CD14-positive monocyte (primary cell): ENCODE results near the gene SLU7. TPM values are rescaled to one million over a fixed set of nuclear protein-coding genes. Genes with fewer than 3 reads are reported as not detected.

Experiments used
- DNase-seq, 3 donors: peaks; one replicate each; pipeline ENCODE4 v3.0.0-alpha.2; 2011 to 2022
- H2AFZ ChIP-seq: 2 replicates; pipeline ENCODE4 v1.6.0; 2012; ENCODE audit warnings: mild to moderate bottlenecking, low read depth, low read length, inconsistent platforms; ENCODE audit not compliant: insufficient read depth, poor library complexity, severe bottlenecking
- H3K27ac ChIP-seq, 2 donors: 1 replicate in 1 of 2; 2 replicates in 1 of 2; pipeline ENCODE4 v1.5.1; 2012 to 2013; ENCODE audit warnings: low read length in 2 of 2, control low read depth in 1 of 2, inconsistent platforms in 1 of 2, low read depth in 1 of 2, mild to moderate bottlenecking in 1 of 2
- H3K27me3 ChIP-seq, 2 donors: one replicate each; pipeline versions ENCODE4 v1.6.0 to v1.6.1; 2011 to 2013; ENCODE audit warnings: low read length in 2 of 2; ENCODE audit not compliant: control insufficient read depth in 2 of 2, insufficient read depth in 2 of 2
- H3K36me3 ChIP-seq, 2 donors: replicated peaks in 1 of 2; 1 replicate in 1 of 2; 2 replicates in 1 of 2; pipeline versions ENCODE4 v1.5.1 to v1.6.1; 2012 to 2013; ENCODE audit warnings: low read length in 2 of 2, control low read depth in 1 of 2, inconsistent platforms in 1 of 2, mild to moderate bottlenecking in 1 of 2; ENCODE audit not compliant: insufficient read depth in 2 of 2, control insufficient read depth in 1 of 2
- H3K4me1 ChIP-seq, 2 donors: 1 replicate in 1 of 2; 2 replicates in 1 of 2; pipeline versions ENCODE4 v1.5.1 to v1.6.1; 2012 to 2013; ENCODE audit warnings: low read length in 2 of 2, control low read depth in 1 of 2, inconsistent platforms in 1 of 2, mild to moderate bottlenecking in 1 of 2, moderate library complexity in 1 of 2; ENCODE audit not compliant: insufficient read depth in 2 of 2, control insufficient read depth in 1 of 2
- H3K4me2 ChIP-seq: replicated peaks from 2 replicates; pipeline ENCODE3; 2012; ENCODE audit warnings: low read length, moderate library complexity, mild to moderate bottlenecking; ENCODE audit not compliant: poor library complexity, severe bottlenecking; ENCODE audit errors: extremely low read depth
- H3K4me3 ChIP-seq, 3 experiments: fragments of 200-600 bp in 1 of 3; sonication (generic) in 1 of 3; replicated peaks in 1 of 3; 1 replicate in 2 of 3; 2 replicates in 1 of 3; pipeline ENCODE4 v1.5.1; 2011 to 2013; ENCODE audit warnings: low read length in 3 of 3, mild to moderate bottlenecking in 3 of 3, control low read depth in 2 of 3, low read depth in 2 of 3, inconsistent platforms in 1 of 3, moderate library complexity in 1 of 3
- H3K79me2 ChIP-seq: 2 replicates; pipeline ENCODE4 v1.6.0; 2012; ENCODE audit warnings: mild to moderate bottlenecking, control low read depth, inconsistent platforms, low read length, moderate library complexity; ENCODE audit not compliant: insufficient read depth
- H3K9ac ChIP-seq: 2 replicates; pipeline ENCODE4 v1.6.0; 2017; ENCODE audit warnings: low read length, mild to moderate bottlenecking; ENCODE audit not compliant: insufficient read depth, poor library complexity, severe bottlenecking
- H3K9me3 ChIP-seq, 2 donors: replicated peaks in 1 of 2; 1 replicate in 1 of 2; 2 replicates in 1 of 2; pipeline versions ENCODE4 v1.5.1 to v1.6.1; 2012 to 2013; ENCODE audit warnings: low read length in 2 of 2, control low read depth in 1 of 2; ENCODE audit not compliant: control insufficient read depth in 1 of 2, insufficient read depth in 1 of 2
- H4K20me1 ChIP-seq: 2 replicates; pipeline ENCODE4 v1.6.0; 2012; ENCODE audit warnings: mild to moderate bottlenecking, low read length, control low read depth, moderate library complexity; ENCODE audit not compliant: insufficient read depth
- H3K27ac Mint-ChIP-seq, 7 donors: one replicate each; pipeline ENCODE4 v1.8.0; 2020; ENCODE audit warnings: mild to moderate bottlenecking in 7 of 7, mixed read lengths in 7 of 7, moderate library complexity in 6 of 7, inconsistent platforms in 2 of 7
- H3K27me3 Mint-ChIP-seq, 3 donors: one replicate each; pipeline ENCODE4 v1.8.0; 2021 to 2022; ENCODE audit warnings: low read depth in 3 of 3, mild to moderate bottlenecking in 3 of 3, mixed read lengths in 3 of 3, moderate library complexity in 3 of 3, inconsistent platforms in 1 of 3
- H3K36me3 Mint-ChIP-seq, 2 donors: one replicate each; pipeline ENCODE4 v1.8.0; 2020; ENCODE audit warnings: mixed read lengths in 2 of 2, inconsistent platforms in 1 of 2, mild to moderate bottlenecking in 1 of 2
- H3K4me1 Mint-ChIP-seq: one replicate; pipeline ENCODE4 v1.8.0; 2020; ENCODE audit warnings: mild to moderate bottlenecking, mixed read lengths
- H3K4me3 Mint-ChIP-seq, 2 donors: one replicate each; pipeline ENCODE4 v1.8.0; 2020; ENCODE audit warnings: mild to moderate bottlenecking in 2 of 2, mixed read lengths in 2 of 2, moderate library complexity in 1 of 2
- H3K9me3 Mint-ChIP-seq, 7 donors: one replicate each; pipeline ENCODE4 v1.8.0; 2020 to 2022; ENCODE audit warnings: mixed read lengths in 7 of 7, mild to moderate bottlenecking in 6 of 7, moderate library complexity in 6 of 7, inconsistent platforms in 2 of 7
- CTCF ChIP-seq: fragments of 200-600 bp; IDR thresholded peaks from one replicate; pipeline ENCODE4 v1.8.0; 2022; ENCODE audit warnings: antibody characterized with exemption, mild to moderate bottlenecking
- WGBS: methylation state at CpG from one replicate; pipeline ENCODE4 v1.1.5; 2013; ENCODE audit warnings: missing lambda C conversion rate; ENCODE audit not compliant: insufficient coverage; 5-methylcytosine and 5-hydroxymethylcytosine counted together
- intact Hi-C, 2 donors: fragments of 100-400 bp; cut with micrococcal nuclease; formaldehyde crosslinking; loops; one replicate each; pipeline versions ENCODE4 v1.15.0 to v1.15.1; 2023
- polyA plus RNA-seq, 3 donors: library from polyadenylated mRNA; depleted of rRNA in 1 of 3; unstranded in 2 of 3; stranded (reverse) in 1 of 3; fragments of 300-500 nt in 2 of 3; fragments of >200 nt in 1 of 3; fragmentation: Illumina TruSeq in 2 of 3; gene quantifications; 1 replicate in 2 of 3; 2 replicates in 1 of 3; pipeline ENCODE4 v1.2.3, GENCODE V29; 2012 to 2021

Gene SLU7
- polyA plus RNA-seq, 3 donors: 38.4 to 61.6 (median 42.3) TPM

- no peak overlapping the region for H3K4me3 ChIP-seq
- H4K20me1 ChIP-seq: no peaks in the 10 kb centered on the region
- Mint-ChIP-seq H3K27me3 (peaks cover 0 to 6% (median 0%) of the 10 kb centered on the region in 3 donors), H3K36me3 (no peaks in the 10 kb centered on the region), H3K27ac (no peak overlapping the region), H3K4me1 (peaks cover 2% of the 10 kb centered on the region), H3K4me3 (no peak overlapping the region), H3K9me3 (peaks cover 0 to 3% (median 0%) of the 10 kb centered on the region in 7 donors)
- no peaks in the 10 kb centered on the region for H3K79me2 ChIP-seq
- no peak for DNase-seq
- no peak overlapping the region for H3K9ac ChIP-seq
- no peaks in the 10 kb centered on the region for H3K36me3 ChIP-seq
- 88% methylated on average over 4 of the region's 7 CpGs for WGBS
- no peak overlapping the region for H3K4me2 ChIP-seq
- no peaks in the 10 kb centered on the region for H3K4me1 ChIP-seq
- TF ChIP-seq CTCF: no peak
- H2AFZ ChIP-seq: no peak overlapping the region
- no peak overlapping the region for H3K27ac ChIP-seq
- intact Hi-C loops: no loop called here
- H3K9me3 ChIP-seq: no peaks in the 10 kb centered on the region
- H3K27me3 ChIP-seq: no peaks in the 10 kb centered on the region
These were observed 62.1 kb downstream of the SLU7 start for GRCh38 chr5:160356550-160357347.

- Mint-ChIP-seq H3K4me1 (no peaks in the 10 kb centered on the region), H3K9me3 (peaks cover 0 to 3% (median 0%) of the 10 kb centered on the region in 7 donors), H3K27me3 (peaks cover 0 to 3% (median 0%) of the 10 kb centered on the region in 3 donors), H3K36me3 (no peaks in the 10 kb centered on the region), H3K4me3 (no peak overlapping the region), H3K27ac (no peak overlapping the region)
- WGBS: 99% methylated on average over 10 of the region's 14 CpGs
- no peak for DNase-seq
- H3K4me3 ChIP-seq: no peak overlapping the region
- no peak overlapping the region for H3K4me2 ChIP-seq
- H3K79me2 ChIP-seq: no peaks in the 10 kb centered on the region
- H3K4me1 ChIP-seq: no peaks in the 10 kb centered on the region
- no peak overlapping the region for H3K27ac ChIP-seq
- no peaks in the 10 kb centered on the region for H4K20me1 ChIP-seq
- no peaks in the 10 kb centered on the region for H3K9me3 ChIP-seq
- no peaks in the 10 kb centered on the region for H3K36me3 ChIP-seq
- intact Hi-C loops: no loop called here
- no peaks in the 10 kb centered on the region for H3K27me3 ChIP-seq
- H2AFZ ChIP-seq: no peak overlapping the region
- no peak overlapping the region for H3K9ac ChIP-seq
- TF ChIP-seq CTCF: no peak
These were observed 64.2 kb downstream of the SLU7 start for GRCh38 chr5:160354666-160355065.
